Spinal cord (tissue), 10 donors: ENCODE results near the gene DDR2. TPM values are rescaled to one million over a fixed set of nuclear protein-coding genes. Genes with fewer than 3 reads are reported as not detected.
"Not testable (repeated sequence)": the region's sequence is repeated elsewhere in the genome, so short reads cannot be mapped to it uniquely, and the experiment has no call there.

Experiments
- DNase-seq, 6 donors: peaks; one replicate each; pipeline versions ENCODE4 v3.0.0 to v3.0.0-alpha.2; 2013 to 2015; ENCODE audit warnings: low spot score in 6 of 6, low read depth in 4 of 6
- H3K27ac ChIP-seq: one replicate; pipeline ENCODE4 v1.5.1; 2013; ENCODE audit warnings: low read depth, low read length, control low read depth
- H3K27me3 ChIP-seq: one replicate; pipeline ENCODE4 v1.6.1; 2013; ENCODE audit warnings: low read length; ENCODE audit not compliant: control insufficient read depth, insufficient read depth
- H3K36me3 ChIP-seq: one replicate; pipeline ENCODE4 v1.6.1; 2013; ENCODE audit warnings: low read length; ENCODE audit not compliant: control insufficient read depth, insufficient read depth
- H3K4me1 ChIP-seq: one replicate; pipeline ENCODE4 v1.6.1; 2013; ENCODE audit warnings: low read length; ENCODE audit not compliant: control insufficient read depth, insufficient read depth
- H3K4me3 ChIP-seq: one replicate; pipeline ENCODE4 v1.5.1; 2013; ENCODE audit warnings: low read depth, low read length, control low read depth
- H3K9me3 ChIP-seq: one replicate; pipeline ENCODE4 v1.6.1; 2013; ENCODE audit warnings: low read length; ENCODE audit not compliant: control insufficient read depth, insufficient read depth
- WGBS: methylation state at CpG from one replicate; pipeline ENCODE4 v1.1.5; 2013; ENCODE audit warnings: missing lambda C conversion rate; ENCODE audit not compliant: insufficient coverage; 5-methylcytosine and 5-hydroxymethylcytosine counted together
- polyA plus RNA-seq, 2 donors: library from polyadenylated mRNA; unstranded; fragments of 120-200 nt; gene quantifications; one replicate each; pipeline ENCODE4 v1.2.1, GENCODE V29; 2013; ENCODE audit not compliant: insufficient read length in 2 of 2
- total RNA-seq, 2 donors: library from RNA; depleted of rRNA in 1 of 2; stranded (reverse); fragments of 120-200 nt in 1 of 2; fragments of >200 nt in 1 of 2; gene quantifications; one replicate each; pipeline versions ENCODE4 v1.2.3 to v1.2.4, GENCODE V29; 2013 to 2014
- donor health status: healthy.

DDR2 gene
- total and polyA plus RNA-seq, 4 donors, result 11.1 to 96.3 (median 28.6) TPM

DNA sequence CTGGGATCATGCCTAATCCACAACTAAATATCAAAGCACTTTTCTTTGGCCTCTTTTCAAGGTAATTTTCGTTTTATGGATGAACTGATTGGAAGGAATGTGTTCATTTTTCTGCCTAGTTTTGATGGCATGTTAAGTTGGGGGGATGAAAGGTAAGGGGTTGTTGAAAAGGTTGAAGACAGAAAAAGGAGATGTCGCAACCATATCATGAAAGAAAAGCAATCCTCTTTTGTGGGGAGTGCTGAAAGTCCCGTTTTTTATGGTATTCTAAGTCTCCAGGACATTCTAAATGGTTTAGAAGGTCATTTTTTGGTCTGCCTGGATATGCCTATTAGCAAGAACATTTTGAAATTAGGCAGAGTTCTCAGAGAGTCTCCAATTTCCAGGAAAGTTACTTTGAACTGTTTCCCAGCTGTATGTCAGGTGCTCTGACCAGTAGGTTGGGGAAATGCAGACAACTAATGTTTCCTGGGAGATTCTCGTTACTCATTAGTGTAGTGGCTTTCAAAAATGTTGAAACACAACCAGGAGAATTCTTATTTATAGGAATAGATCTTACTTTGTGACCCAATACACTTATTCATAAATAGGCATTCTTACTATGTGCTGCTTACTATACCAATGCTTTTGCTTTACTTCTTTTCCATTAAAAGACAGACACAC lies 164.5 kb downstream of the DDR2 start:
- not testable (repeated sequence) for H3K27me3 ChIP-seq, H3K36me3 ChIP-seq, H3K9me3 ChIP-seq, DNase-seq, H3K27ac ChIP-seq, H3K4me3 ChIP-seq, H3K4me1 ChIP-seq
- 69% methylated on average over 2 of the region's 4 CpGs for WGBS

DNA sequence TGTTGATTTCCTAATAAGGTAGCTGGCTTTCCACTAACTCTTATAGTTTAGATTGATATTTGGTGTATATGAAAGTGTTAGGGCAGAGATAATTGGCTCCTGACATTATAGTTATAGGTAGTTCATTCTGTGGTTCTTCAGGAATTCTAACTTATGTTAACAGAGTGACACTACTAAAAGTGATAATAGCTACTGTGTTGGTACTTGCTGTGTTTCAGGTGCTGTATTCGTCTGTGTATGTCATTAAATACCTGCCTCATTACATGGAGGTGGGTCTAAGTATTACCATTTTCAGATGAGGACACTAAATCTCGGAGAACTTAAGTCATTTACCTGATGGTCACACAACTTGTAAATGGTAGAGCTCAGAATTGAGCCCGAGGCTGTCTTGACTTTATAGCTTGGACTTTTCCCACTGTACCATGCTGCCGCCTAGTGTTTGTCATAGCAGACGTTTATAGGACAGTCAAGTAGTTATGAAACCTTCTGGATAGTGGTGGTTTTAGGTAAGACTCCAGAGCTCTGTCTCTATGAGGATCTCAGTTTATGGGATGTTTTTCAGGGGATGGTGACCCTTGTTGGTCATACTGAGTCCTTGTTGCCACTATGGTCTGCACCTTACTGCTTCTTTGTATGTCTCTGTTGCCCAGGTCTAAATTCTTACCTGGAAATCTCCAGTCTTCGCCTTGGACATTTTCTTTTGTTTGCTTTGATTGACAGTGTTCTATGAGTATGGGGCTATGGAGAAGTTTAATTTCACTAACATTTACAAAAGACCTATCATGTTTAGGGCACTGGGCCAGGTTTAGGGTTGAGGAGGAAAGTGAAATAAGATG lies 167.9 kb downstream of the DDR2 start:
- not testable (repeated sequence) for H3K27ac ChIP-seq, H3K9me3 ChIP-seq, H3K4me3 ChIP-seq, H3K36me3 ChIP-seq, H3K27me3 ChIP-seq, H3K4me1 ChIP-seq
- 54% methylated on average over 2 of the region's 6 CpGs for WGBS
- peak in 4 of 6 donors; percentile 28 to 88 (median 62) for DNase-seq

DNA sequence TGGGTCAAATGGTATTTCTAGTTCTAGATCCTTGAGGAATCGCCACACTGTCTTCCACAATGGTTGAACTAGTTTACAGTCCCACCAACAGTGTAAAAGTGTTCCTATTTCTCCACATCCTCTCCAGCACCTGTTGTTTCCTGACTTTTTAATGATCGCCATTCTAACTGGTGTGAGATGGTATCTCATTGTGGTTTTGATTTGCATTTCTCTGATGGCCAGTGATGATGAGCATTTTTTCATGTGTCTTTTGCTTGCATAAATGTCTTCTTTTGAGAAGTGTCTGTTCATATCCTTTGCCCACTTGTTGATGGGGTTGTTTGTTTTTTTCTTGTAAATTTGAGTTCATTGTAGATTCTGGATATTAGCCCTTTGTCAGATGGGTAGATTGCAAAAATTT lies 175.2 kb downstream of the DDR2 start:
- not testable (repeated sequence) for DNase-seq, H3K36me3 ChIP-seq, H3K27me3 ChIP-seq, H3K4me1 ChIP-seq, H3K9me3 ChIP-seq, H3K4me3 ChIP-seq, H3K27ac ChIP-seq
- no CpG with 5 or more reads among the region's 2 CpGs for WGBS

DNA sequence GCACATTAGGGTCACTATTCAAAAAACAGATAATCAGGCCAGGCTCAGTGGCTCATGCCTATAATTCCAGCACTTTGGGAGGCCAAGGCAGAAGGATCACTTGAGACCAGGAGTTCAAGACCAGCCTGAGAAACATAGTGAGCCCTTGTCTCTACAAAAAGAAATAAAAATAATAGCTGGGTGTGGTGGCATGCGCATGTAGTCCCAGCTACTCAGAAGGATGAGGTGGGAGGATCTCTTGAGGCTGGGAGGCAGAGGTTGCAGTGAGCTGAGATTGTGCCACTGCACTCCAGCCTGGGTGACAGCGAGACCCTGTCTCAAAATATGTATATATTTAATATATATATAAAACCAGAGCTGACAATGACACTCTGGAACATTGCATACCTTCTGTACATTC lies 180.1 kb downstream of the DDR2 start:
- H3K4me1 ChIP-seq, result not testable (repeated sequence)
- WGBS, result no CpG with 5 or more reads among the region's 2 CpGs

DNA sequence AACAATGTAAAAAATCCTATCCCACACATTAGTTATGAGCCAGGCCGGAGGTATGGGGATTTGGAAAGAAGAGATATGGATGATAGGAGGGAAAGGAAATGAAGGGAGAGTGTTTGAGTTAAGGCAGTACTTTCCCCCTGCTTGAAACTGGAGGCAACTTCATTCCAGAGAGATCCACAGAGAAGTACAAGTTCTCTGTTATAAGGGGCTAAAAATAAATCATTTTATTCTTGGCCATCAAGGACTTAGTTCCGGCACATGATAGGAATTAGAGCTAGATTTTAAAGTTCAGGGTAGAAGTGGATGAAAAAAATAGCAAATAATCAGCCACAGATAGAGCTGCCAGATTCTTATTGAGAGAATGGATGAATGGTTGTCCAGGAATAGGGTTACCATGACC lies 185.9 kb downstream of the DDR2 start:
- not testable (repeated sequence) for H3K4me3 ChIP-seq, H3K9me3 ChIP-seq, H3K27me3 ChIP-seq, DNase-seq, H3K4me1 ChIP-seq, H3K27ac ChIP-seq, H3K36me3 ChIP-seq
- no CpG with 5 or more reads among the region's 2 CpGs for WGBS

More for the DNA sequence above, 180.1 kb downstream of the DDR2 start:
- not testable (repeated sequence) for H3K9me3 ChIP-seq, H3K27me3 ChIP-seq, H3K4me3 ChIP-seq, DNase-seq, H3K36me3 ChIP-seq, H3K27ac ChIP-seq

DNA sequence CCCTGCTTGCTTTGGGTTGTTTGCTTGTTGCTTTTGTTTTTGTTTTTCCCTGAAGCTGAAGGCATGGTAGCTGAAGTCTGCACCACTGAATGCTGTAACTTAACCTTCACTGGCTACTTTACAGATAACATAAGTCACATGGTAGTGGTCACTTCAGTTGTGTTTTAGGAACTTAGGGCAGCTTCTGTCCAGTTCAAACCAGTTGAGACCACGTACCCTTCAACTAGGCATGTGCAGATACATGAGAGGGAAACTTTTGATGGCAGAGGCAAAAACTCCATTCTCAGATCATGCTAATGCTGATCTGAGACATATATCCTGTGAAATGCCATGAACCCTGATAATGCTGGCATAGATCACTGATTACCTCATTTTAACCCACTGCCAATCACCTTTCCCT lies 186.4 kb downstream of the DDR2 start:
- not testable (repeated sequence) for H3K4me1 ChIP-seq, DNase-seq, H3K9me3 ChIP-seq, H3K27me3 ChIP-seq, H3K4me3 ChIP-seq, H3K36me3 ChIP-seq, H3K27ac ChIP-seq
- no CpG with 5 or more reads among the region's 1 CpG for WGBS

DNA sequence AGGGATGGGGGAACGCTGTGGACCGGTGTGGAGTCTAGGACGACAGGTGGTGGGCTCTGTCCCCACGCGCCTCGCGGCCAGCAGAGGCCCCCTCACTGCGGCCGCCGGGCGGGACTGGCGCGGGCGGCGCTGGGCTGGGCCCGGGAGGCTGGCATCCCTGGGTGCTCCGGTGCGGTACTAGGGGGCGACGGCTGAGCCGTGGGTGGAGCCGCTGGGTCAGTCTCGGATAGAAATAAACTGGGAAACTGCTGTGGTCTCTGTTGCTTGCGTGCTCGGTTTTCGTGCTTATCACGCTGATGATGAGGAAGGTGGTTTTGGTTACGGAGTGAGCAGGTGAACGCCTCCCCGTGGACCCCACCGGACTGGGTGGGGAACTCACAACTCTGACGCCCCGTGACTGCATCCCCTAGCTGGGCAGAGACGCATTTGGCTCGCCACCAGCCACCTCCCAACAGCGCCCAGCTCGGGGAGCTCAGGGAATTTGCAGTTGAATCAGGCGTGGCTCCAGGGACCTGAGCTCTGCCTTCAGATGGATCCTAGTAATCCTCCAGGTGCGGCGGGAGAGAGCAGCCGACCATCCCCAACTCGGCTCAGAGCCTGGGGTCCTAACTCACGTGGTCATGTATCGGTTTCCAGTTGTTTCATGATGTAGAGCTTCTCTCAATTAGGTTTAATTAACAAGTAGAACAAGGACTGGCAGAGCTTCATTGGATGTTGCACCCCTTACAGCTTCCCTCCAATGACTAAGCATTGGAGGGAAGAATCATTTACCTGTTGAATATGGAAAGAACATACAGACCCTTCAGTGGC lies 190.3 kb downstream of the DDR2 start:
- DNase-seq, result peak in 2 of 6 donors; percentile 67 to 68
- Histone ChIP-seq H3K4me3 (peak overlapping the region; percentile 47), H3K27me3 (no peaks in the 10 kb centered on the region), H3K4me1 (peaks cover 7% of the 10 kb centered on the region), H3K9me3 (no peaks in the 10 kb centered on the region), H3K36me3 (no peaks in the 10 kb centered on the region), H3K27ac (no peak overlapping the region)
- WGBS, result 2% methylated on average over 43 of the region's 44 CpGs

DNA sequence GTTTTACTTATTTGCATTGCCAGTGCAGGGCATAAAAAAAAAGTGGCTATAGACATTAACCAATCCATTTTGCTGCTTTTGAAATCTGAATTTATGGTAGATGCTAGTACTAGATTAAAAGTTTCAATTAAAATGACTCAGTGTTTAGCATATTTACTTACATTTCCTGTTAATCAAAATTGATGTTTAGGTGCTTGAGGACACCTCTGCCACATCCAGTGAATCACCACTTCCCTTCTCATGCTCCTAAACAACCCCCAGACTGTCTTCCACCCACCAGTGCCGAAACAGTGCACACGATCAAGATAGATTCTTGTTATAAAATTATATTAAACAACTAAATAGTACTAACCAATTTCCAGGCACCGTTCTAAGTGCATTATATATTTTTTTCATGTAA lies 191.0 kb downstream of the DDR2 start:
- Histone ChIP-seq H3K4me1 (peaks cover 7% of the 10 kb centered on the region), H3K27ac (no peak overlapping the region), H3K36me3 (no peaks in the 10 kb centered on the region), H3K27me3 (no peaks in the 10 kb centered on the region), H3K4me3 (no peak overlapping the region), H3K9me3 (no peaks in the 10 kb centered on the region)
- WGBS, result no CpG with 5 or more reads among the region's 3 CpGs
- DNase-seq, result no peak

DNA sequence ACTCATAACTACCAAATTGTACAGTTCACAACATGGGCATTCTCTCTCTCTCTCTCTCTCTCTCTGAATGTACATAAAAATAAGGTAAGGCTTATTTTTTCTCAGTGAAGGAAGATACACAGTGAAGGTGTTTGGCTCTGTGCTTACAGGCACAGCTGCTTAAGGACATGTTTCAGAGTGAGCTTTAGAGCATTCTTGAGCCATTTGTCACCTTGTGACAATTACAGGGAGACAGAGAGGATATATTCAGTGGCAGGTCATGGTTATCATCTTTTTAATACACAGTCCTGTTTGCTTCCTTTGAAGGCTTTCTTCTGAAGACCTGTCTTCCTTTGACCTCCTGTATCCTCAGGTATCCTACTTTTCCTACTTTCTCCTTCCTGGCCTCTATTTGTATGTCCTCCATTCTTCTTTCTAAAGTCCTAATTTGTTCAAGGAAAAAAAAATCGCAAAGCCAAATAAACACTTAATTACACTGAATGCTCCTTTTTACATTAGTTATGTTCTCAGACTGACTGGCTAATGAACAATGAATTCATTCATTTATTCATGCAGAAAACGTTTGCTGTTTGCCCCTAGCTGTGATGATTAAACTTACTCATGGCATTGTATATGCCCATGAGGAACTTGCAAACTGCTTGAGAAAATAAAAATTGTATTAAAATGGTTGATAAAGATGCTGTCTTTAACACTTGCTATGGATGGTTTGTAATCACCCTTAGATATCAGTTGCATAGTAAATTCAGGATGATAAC lies 191.7 kb downstream of the DDR2 start:
- no peak overlapping the region for H3K4me3 ChIP-seq
- no peak for DNase-seq
- H3K4me1 ChIP-seq, result peaks cover 7% of the 10 kb centered on the region
- WGBS, result 40% methylated on average over 1 of the region's 2 CpGs
- no peaks in the 10 kb centered on the region for H3K27me3 ChIP-seq
- no peak overlapping the region for H3K27ac ChIP-seq
- H3K36me3 ChIP-seq, result no peaks in the 10 kb centered on the region
- no peaks in the 10 kb centered on the region for H3K9me3 ChIP-seq
